ENCODE data around the gene SLCO4C1. TPM values are rescaled to one million over a fixed set of nuclear protein-coding genes. Genes with fewer than 3 reads are reported as not detected.

Gene SLCO4C1
- total RNA-seq, 2 experiments from 2014 or later = 0.38 to 0.45 TPM

GRCh38 chr5:102295534-102296177 lies 428 bp downstream of the SLCO4C1 start:
- Mint-ChIP-seq H3K36me3 (ENCODE audit: low read depth) (no peaks in the 10 kb centered on the region), H3K9me3 (no peaks in the 10 kb centered on the region), H3K27ac (peak overlapping the region; percentile 35), H3K4me3 (peak overlapping the region; percentile 71), H3K27me3 (peaks cover 11% of the 10 kb centered on the region), H3K4me1 (ENCODE audit: low read depth) (peaks cover 20% of the 10 kb centered on the region)
- ATAC-seq (no peak), DNase-seq (no peak)
- ChIA-PET CTCF (interaction anchor here (0.7 to 2.7 kb wide), 11 partner anchors 10 to 844 kb away, joined by 3 to 11 read pairs (median 4); no protein-coding TSS in a partner anchor), POLR2A (no interaction called here)
- no peak for TF ChIP-seq CTCF (IDR thresholded peaks at IDR 0.05)
- intact Hi-C loops (cut with micrococcal nuclease) = no loop called here

DNA sequence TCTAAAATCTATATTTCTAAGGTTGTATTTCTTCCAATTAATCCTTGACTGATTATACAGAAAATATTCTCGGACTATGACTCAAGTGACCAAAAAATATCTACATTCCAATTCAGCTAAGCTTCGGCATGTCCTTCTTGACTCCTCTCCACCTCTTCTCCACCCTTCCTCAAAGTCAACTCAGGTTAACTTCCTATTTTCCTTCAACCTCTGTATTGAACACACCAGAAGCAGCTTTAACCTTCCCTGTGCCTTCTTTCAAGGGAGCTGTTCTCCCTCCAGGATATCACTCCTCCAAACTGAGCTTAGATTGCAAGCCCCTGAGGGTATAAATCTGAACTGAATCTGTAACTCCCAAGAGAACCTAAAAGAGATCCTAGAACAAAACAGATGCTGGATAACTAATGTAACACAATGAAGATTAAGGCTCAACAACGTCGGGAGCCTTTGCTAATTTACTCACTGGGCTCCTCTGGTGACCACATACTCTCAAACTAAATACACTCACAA lies 1.1 kb downstream of the SLCO4C1 start:
- DNase-seq (no peak), ATAC-seq (no peak)
- peak overlapping the region; percentile 71 for H3K4me3 Mint-ChIP-seq
- intact Hi-C loops (cut with micrococcal nuclease) = no loop called here
- POLR2A ChIA-PET = interaction anchor here (1.4 kb wide), 1 partner anchor 19 kb away, joined by 3 read pairs; no protein-coding TSS in a partner anchor
- H3K27ac Mint-ChIP-seq = no peak overlapping the region
- H3K36me3 Mint-ChIP-seq (ENCODE audit: low read depth) = no peaks in the 10 kb centered on the region
- CTCF ChIA-PET = interaction anchor here (1.0 to 2.7 kb wide), 6 partner anchors 9 to 843 kb away, joined by 3 to 11 read pairs (median 5); no protein-coding TSS in a partner anchor
- peaks cover 11% of the 10 kb centered on the region for H3K27me3 Mint-ChIP-seq
- H3K4me1 Mint-ChIP-seq (ENCODE audit: low read depth) = peaks cover 20% of the 10 kb centered on the region
- H3K9me3 Mint-ChIP-seq = no peaks in the 10 kb centered on the region
- TF ChIP-seq CTCF (IDR thresholded peaks at IDR 0.05) = no peak

DNA sequence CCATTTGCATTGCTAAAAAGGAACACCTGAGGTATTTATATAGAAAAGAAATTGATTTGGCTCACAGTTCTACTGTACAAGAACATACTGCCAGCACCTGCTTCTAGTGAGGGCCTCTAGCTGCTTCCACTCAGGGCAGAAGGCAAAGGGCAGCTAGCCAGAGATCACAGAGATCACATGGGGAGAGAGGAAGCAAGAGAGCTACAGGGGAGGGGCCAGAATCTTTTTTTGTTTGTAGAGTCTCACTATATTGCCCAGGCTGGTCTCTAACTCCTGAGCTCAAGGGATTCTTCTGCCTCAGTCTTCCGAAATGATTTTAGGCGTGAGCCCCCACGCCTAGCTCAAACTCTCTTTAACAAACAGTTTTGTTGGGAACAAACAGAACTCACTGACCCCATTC lies 6.1 kb downstream of the SLCO4C1 start:
- Mint-ChIP-seq H3K4me1 (ENCODE audit: low read depth) (peaks cover 3% of the 10 kb centered on the region), H3K27ac (no peak overlapping the region), H3K27me3 (peaks cover 5% of the 10 kb centered on the region), H3K9me3 (no peaks in the 10 kb centered on the region), H3K36me3 (ENCODE audit: low read depth) (no peaks in the 10 kb centered on the region), H3K4me3 (no peak overlapping the region)
- intact Hi-C loops (cut with micrococcal nuclease) = no loop called here
- DNase-seq (no peak), ATAC-seq (no peak)
- POLR2A ChIA-PET = no interaction called here
- no peak for TF ChIP-seq CTCF (IDR thresholded peaks at IDR 0.05)
- CTCF ChIA-PET = no interaction called here

DNA sequence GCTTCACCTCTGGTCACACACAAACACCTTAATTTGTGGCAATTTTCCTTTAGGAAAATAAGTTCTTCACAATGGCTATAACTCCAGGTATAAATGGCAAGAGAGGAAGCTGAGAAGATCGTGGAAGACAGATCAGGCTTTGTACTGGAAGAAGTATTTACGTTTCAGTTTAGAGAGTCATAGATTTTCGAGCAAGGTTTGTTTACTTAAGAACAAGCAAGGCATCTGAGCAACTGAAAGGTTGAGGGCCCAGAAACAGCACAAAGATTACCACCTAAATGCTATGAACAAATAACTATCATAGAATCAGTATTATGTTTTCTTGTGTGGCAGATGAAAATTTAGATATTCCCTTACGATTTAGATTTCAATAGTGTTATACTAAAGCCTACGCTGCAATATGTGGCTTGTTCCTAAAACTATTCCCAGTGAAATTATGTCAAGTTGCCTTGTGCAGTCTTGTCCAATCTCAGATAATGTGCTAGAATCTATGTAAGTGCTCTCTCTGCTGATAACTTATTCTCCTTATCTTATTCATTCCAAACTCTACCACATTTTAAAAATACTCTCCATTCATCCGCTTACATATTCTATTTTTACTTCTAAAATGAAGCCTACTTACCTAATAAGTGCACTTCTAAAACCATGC lies 6.7 kb downstream of the SLCO4C1 start:
- POLR2A ChIA-PET = no interaction called here
- Mint-ChIP-seq H3K9me3 (no peaks in the 10 kb centered on the region), H3K36me3 (ENCODE audit: low read depth) (no peaks in the 10 kb centered on the region), H3K27ac (no peak overlapping the region), H3K4me3 (no peak overlapping the region), H3K27me3 (peaks cover under 1% of the 10 kb centered on the region), H3K4me1 (ENCODE audit: low read depth) (no peaks in the 10 kb centered on the region)
- DNase-seq = no peak
- CTCF ChIA-PET = no interaction called here
- ATAC-seq = no peak
- no peak for TF ChIP-seq CTCF (IDR thresholded peaks at IDR 0.05)
- intact Hi-C loops (cut with micrococcal nuclease) = no loop called here

DNA sequence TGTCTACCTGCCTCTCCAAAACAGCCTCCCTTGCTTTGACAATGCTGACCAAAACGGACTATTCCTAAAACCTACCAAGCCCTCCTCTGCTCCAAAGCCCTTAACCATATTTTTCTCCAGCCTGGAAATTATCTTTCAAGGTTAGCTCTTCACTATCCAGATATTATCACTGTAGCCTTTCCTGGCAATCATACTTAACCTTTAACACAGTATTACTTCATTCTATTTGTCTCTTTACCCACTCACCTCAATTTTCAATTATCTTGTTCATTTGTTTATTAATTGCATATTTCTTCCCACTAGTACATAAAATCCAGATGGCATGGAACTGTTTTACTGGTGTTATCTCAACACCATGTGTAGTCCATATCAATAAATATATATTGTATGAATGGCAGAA lies 7.5 kb downstream of the SLCO4C1 start:
- no peak for DNase-seq
- no peak for TF ChIP-seq CTCF (IDR thresholded peaks at IDR 0.05)
- Mint-ChIP-seq H3K27me3 (no peaks in the 10 kb centered on the region), H3K27ac (no peak overlapping the region), H3K4me3 (no peak overlapping the region), H3K4me1 (ENCODE audit: low read depth) (no peaks in the 10 kb centered on the region), H3K36me3 (ENCODE audit: low read depth) (no peaks in the 10 kb centered on the region), H3K9me3 (no peaks in the 10 kb centered on the region)
- POLR2A ChIA-PET = no interaction called here
- ATAC-seq = no peak
- CTCF ChIA-PET = no interaction called here
- intact Hi-C loops (cut with micrococcal nuclease) = no loop called here
